Activated CD4-positive, alpha-beta T cell treated with anti-CD3 and anti-CD28 coated beads for 48 hours (primary cell): Measurements from ENCODE around the gene CDKL2.

ENCODE experiments used
- DNase-seq: peaks from one replicate; pipeline ENCODE4 v3.0.0-alpha.2; 2020

CDKL2 gene

DNA sequence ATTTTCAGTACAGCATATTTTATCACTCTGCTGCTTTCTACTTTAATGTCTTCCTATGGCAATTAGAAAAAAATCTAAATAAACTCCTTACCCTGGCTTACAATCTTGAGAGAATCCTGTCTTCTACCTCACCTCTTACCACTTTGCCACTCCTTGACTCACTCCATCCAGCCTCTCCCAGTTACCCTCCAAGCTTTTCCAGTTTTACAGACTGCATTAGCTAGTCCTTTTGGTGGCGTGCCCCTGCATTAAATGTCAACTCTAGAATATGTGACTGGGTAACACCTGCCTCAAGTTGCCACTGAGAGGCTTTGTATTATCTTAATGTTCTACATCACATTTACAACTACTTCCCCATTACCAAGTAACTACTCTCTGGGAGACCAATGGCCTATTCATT is 7.5 kb upstream of the CDKL2 start:
- no peak for DNase-seq

DNA sequence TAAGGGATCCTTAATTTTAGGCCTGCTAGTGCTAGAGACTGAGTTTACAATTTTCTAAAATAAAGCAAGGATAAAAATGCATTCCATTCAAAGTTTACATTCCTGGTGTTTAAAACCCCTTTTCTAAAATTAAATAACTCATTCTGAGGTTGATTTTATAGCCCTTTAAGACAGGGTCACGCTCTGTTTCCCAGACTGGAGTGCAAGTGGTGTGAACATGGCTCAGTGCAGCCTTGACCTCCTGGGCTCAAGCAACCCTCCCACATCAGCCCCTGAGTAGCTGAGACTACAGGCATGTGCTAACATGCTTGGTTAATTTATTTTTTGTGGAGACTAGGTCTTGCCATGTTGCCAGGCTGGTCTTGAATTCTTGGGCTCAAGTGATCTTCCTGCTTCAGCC is 6.8 kb upstream of the CDKL2 start:
- DNase-seq, result no peak

DNA sequence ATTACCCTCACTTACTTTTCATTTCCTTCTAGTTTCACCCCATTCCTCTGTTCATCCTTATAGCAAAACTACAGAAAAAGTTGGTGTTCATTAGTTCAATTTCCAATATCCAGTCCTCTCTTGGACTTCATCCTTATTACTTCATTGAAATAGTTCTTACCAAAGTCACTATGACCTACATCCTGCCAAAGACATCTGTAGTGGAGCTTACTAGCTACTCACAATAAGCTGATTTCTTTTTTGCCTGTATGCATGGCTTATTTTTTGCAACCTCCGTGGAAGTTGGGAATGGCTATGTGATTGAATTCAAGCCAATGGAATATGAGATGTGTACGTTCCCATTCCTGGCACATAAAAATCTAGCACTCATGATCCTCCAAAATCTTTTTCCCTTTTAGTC is 4.6 kb upstream of the CDKL2 start:
- no peak for DNase-seq

DNA sequence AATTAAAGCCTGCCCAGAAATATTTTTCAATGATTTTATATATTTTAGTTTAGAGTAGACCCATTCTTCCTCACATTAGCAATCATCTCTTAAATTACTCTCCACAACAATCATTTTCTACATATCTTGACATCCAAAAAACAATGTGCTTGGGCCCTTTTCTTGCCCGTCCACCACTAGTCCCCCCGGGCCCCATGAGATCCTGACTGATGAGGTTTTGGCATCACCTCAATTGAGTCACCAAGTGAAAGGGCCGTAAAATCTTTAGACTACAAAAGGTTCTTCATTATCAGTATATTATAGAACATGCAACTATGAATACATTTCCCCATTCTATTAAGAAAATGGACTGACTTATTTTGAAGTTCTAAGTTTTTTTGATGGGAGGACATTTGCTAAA is 4.0 kb upstream of the CDKL2 start:
- DNase-seq, result no peak

DNA sequence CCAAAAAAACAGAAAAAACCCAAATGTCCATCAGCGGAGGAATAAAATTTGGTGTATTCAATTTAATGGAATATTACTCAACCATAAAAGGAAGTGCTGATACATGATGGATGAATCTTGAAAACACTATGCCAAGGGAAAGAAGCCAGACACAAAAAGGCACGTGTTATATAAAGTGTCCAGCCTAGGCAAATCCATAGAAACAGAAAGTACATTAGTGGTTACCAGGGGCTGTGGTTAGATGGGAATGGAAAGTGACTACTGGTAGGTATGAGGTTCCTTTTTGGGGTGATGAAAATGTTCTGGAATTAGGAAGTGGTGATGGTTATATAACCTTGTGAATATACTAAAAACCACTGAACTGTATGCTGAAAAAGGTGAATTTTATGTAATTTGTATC is 3.5 kb upstream of the CDKL2 start:
- no peak for DNase-seq

GRCh38 chr4:75630937-75631329 is 605 bp upstream of the CDKL2 start:
- DNase-seq, result no peak

- DNase-seq, result no peak
Measured at GRCh38 chr4:75629239-75629638, 1.1 kb downstream of the CDKL2 start.

GRCh38 chr4:75623026-75623425 is 7.3 kb downstream of the CDKL2 start:
- no peak for DNase-seq

DNA sequence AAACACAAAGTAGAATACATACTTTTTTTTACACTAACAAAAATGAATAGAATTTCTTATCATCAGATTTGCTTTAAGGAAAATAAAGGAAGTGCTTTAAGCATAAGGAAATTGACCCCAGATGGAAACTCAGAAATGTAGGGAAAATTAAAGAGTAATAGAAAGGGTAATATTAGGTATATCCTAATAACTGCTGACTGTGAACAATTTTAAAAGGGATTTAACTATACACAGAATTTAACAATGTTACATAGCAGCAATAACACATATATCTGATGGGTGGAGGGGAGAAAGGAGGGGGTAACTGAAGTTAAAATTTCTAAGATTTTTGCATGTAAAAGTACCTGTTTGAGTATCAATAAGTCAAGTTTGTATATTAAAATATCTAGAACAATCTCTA is 8.6 kb downstream of the CDKL2 start:
- DNase-seq, result no peak

DNA sequence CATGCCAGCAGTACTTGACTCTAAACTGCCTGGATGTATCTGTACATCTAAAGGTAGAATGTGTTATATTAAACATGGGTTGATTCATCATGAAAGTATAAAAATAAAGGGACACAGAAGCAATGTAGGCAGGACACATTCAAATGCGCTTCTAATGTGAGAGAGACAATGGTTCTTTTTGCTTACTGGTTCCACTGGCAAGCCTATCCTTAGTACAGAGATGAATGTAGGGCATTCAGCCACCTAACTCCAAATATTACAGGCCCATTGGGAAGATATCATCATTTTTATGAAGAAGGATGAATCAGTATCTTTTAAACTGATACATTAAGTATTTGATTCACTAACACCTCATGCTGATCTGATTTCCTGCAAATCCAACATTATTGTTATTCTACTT is 18.0 kb downstream of the CDKL2 start:
- no peak for DNase-seq

DNA sequence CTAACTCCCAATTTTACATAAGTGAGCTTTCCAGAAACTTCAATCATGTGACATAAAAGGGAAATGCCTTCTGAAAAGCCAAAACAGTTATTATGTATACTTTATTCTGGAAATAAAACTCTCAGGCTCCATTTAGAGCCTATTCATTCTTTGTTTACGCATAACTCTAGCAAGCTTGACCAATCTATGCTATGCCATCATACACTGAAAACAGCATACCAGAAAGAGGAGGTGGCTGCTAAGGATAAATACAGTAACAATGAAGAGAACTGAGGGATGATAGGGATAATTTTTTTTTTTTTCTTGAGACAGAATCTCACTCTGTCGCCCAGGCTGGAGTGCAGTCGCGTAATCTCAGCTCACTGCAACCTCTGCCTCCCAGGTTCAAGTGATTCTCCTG is 24.4 kb downstream of the CDKL2 start:
- no peak for DNase-seq

- no peak for DNase-seq
Measured at GRCh38 chr4:75599647-75600046, 30.7 kb downstream of the CDKL2 start.

GRCh38 chr4:75598390-75598789 is 31.9 kb downstream of the CDKL2 start:
- no peak for DNase-seq

DNA sequence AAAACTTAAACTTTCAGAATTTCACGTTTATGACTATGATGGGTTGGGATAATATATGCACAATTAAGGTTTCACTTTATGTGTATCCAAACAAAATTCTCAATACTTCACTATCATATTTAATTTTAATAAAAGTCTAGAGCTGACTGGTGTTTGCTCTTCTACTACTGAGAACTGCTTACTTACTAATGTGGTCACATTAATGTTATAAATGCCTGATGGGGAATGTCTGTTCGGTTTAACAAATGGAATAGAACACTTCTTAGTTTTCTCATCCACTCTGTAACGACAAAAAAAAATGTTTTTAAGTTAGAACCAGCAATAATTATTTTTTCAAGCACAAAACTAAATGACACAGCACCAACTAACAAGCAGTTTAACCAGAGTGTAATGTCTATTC is 34.3 kb downstream of the CDKL2 start:
- no peak for DNase-seq

GRCh38 chr4:75593393-75593792 is 36.9 kb downstream of the CDKL2 start:
- DNase-seq, result no peak

GRCh38 chr4:75584067-75584466 is 46.3 kb downstream of the CDKL2 start:
- no peak for DNase-seq

DNA sequence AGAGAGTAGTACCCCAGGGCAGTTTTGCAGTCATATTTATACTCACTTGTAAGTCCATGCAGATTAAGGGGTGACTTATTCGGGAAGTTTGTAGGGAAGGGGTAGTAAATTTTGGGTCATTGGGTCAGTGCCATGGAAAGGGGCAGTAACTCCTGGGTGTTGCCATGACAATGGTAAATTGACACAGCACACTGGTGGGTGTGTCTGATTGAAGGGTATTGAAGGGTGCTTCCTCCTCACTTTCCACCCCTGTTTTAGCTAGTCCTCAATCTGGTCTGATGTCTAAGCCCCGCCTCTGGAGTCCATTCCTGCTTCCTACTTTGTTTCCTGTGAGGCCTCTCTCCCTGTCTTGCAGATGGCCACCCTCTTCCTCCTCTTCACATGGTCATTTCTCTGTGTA is 62.6 kb downstream of the CDKL2 start:
- no peak for DNase-seq

GRCh38 chr4:75566911-75567310 is 63.4 kb downstream of the CDKL2 start:
- no peak for DNase-seq

GRCh38 chr4:75565481-75565880 is 64.8 kb downstream of the CDKL2 start:
- no peak for DNase-seq

GRCh38 chr4:75564023-75564422 is 66.3 kb downstream of the CDKL2 start:
- DNase-seq, result no peak

- DNase-seq, result no peak
Measured at GRCh38 chr4:75561789-75562188, 68.5 kb downstream of the CDKL2 start.

- no peak for DNase-seq
Measured at GRCh38 chr4:75557696-75558095, 72.6 kb downstream of the CDKL2 start.

GRCh38 chr4:75555294-75556164 is 74.8 kb downstream of the CDKL2 start, which contains the start of gene ODAPH:
Gene ODAPH, plus strand, starts transcription at chr4:75556066. Its CDS starts 17 bp downstream, at chr4:75556083.
- peak; percentile 19 for DNase-seq

DNA sequence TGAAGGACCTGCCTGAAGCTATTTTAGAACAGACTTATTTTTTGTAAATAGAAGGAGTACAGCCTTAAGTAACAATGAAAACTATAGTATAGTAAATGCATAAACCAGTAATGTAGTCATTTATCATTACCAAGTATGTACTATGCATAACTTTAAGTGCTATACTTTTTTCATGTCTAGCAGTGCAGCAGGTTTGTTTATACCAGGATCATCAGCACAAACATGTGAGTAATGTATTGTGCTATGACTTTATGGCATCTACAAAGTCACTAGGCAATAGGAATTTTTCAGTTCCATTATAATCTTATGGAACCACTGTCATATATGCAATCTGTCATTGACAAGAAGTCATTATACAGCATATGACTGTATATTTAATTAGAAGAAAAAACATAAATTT is 77.9 kb downstream of the CDKL2 start:
- no peak for DNase-seq

DNA sequence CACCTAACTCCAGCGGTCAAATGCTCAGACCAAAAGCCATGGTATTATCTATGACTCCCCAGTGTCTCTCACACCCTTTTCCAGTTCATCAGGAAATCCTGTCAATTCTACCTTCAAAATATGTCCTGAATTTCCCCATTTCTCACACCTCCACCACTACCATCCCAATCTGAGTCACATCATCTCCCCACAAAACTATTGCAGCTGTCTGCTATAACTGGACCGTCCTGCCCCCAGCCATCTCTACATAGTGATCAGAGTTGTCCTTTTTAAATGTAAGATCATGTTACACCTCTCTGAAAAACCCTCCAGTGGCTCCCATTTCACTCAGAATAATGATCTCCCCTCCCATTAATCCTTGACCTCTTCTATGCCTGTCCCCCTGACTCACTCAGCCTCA is 81.3 kb downstream of the CDKL2 start:
- DNase-seq, result no peak
